HEK293T (cell line): ENCODE data around the gene ANXA6.

Experiments
- ARNT ChIP-seq: fragments of 450-650 bp; IDR thresholded peaks from 2 replicates; pipeline ENCODE4 v1.6.1; 2017; ENCODE audit warnings: mild to moderate bottlenecking
- FOXK2 ChIP-seq: fragments of 450-650 bp; IDR thresholded peaks from 2 replicates; pipeline ENCODE4 v1.6.1; 2016; ENCODE audit warnings: mild to moderate bottlenecking
- FOXM1 ChIP-seq: fragments of 450-650 bp; IDR thresholded peaks from 2 replicates; pipeline ENCODE4 v1.6.1; 2017; ENCODE audit warnings: mild to moderate bottlenecking, borderline replicate concordance
- HDGF ChIP-seq: fragments of 450-650 bp; IDR thresholded peaks from 2 replicates; pipeline ENCODE4 v1.6.1; 2017; ENCODE audit warnings: antibody characterized with exemption, borderline replicate concordance
- NFRKB ChIP-seq: fragments of 450-650 bp; IDR thresholded peaks from 2 replicates; pipeline ENCODE4 v1.6.1; 2016; ENCODE audit warnings: mild to moderate bottlenecking, moderate library complexity
- SP1 ChIP-seq: fragments of 450-650 bp; IDR thresholded peaks from 2 replicates; pipeline ENCODE4 v1.6.1; 2017
- SUZ12 ChIP-seq: fragments of 450-650 bp; IDR thresholded peaks from 2 replicates; pipeline ENCODE4 v1.6.1; 2016; ENCODE audit warnings: mild to moderate bottlenecking
- ZNF384 ChIP-seq: fragments of 450-650 bp; IDR thresholded peaks from 2 replicates; pipeline ENCODE4 v1.6.1; 2016
- TF ChIP-seq, protein P1 (sequence below): fragments of 450-650 bp; IDR thresholded peaks from 2 replicates; pipeline ENCODE4 v1.6.1; 2016

DNA sequence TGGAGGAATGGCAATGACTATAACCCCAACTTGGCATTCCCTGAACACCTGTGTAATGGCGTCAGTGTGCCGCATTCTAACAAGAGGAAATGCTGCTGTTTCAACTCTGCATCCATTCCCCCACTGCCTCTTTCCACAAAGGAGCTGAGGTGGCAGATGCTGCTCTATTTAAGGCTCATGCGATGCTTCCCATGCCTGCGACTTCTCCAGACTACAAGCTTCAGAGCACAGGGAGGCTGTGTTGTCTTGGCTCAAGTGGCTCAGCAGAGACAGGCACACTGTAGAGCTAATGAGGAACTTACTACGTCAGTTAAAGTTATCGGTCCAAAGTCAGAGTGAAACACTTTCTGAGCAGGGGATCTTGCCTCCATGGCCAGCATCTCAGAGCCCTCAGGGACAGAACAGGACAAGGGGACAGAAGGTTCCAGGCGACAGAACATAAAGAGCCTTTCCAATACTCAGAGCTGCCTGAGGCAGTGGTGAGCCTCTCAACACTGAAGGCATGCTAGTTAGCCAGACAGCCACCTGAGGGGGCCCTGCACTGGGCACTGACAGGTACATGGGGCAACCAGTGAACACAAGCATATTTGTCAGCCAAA, 98.6 kb downstream of the ANXA6 start:
- TF ChIP-seq NFRKB (no peak), FOXM1 (no peak), HDGF (no peak), ZNF384 (no peak), ARNT (no peak), SP1 (no peak), FOXK2 (no peak), SUZ12 (no peak)
- TF ChIP-seq, protein P1, sequence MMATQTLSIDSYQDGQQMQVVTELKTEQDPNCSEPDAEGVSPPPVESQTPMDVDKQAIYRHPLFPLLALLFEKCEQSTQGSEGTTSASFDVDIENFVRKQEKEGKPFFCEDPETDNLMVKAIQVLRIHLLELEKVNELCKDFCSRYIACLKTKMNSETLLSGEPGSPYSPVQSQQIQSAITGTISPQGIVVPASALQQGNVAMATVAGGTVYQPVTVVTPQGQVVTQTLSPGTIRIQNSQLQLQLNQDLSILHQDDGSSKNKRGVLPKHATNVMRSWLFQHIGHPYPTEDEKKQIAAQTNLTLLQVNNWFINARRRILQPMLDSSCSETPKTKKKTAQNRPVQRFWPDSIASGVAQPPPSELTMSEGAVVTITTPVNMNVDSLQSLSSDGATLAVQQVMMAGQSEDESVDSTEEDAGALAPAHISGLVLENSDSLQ: no peak
